ENCODE measurements around the gene MAP2K5.

DNA sequence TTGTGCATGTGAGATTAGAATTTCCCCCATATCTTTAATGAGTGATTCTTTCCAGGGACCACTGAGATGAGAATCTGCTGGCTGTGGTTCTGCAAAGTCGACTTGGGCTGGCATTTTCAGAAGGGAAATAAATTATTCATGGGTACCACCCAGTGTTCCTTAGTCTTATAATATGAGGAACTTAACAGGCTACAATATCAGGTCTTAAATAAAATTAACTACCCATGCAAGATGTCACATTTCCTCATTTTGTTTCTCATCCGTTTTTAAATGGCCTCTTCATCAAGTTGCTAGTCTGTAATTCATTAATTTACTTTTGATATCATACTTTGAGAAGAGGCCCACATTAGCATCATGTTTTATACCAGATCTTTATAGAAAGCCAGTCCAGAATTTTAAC is 224.5 kb downstream of the MAP2K5 start:
- TF ChIP-seq, protein P1, sequence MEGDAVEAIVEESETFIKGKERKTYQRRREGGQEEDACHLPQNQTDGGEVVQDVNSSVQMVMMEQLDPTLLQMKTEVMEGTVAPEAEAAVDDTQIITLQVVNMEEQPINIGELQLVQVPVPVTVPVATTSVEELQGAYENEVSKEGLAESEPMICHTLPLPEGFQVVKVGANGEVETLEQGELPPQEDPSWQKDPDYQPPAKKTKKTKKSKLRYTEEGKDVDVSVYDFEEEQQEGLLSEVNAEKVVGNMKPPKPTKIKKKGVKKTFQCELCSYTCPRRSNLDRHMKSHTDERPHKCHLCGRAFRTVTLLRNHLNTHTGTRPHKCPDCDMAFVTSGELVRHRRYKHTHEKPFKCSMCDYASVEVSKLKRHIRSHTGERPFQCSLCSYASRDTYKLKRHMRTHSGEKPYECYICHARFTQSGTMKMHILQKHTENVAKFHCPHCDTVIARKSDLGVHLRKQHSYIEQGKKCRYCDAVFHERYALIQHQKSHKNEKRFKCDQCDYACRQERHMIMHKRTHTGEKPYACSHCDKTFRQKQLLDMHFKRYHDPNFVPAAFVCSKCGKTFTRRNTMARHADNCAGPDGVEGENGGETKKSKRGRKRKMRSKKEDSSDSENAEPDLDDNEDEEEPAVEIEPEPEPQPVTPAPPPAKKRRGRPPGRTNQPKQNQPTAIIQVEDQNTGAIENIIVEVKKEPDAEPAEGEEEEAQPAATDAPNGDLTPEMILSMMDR (IDR thresholded peaks at IDR 0.05; ENCODE audit: poor library complexity), result no peak
- no peak for TF ChIP-seq EZH2phosphoT487 (IDR thresholded peaks at IDR 0.05; ENCODE audit: low read depth, severe bottlenecking, unreplicated experiment)
